ENCODE data around the gene CCNB2. TPM values are rescaled to one million over a fixed set of nuclear protein-coding genes. Genes with fewer than 3 reads are reported as not detected.
"Not testable (repeated sequence)": the region's sequence is repeated elsewhere in the genome, so short reads cannot be mapped to it uniquely, and the experiment has no call there.

Gene CCNB2
- total RNA-seq, 5 donors from 2014 or later (not counting 1 experiment from before 2014, with no cell fraction given) = 0.46 to 1.5 (median 1.1) TPM

DNA sequence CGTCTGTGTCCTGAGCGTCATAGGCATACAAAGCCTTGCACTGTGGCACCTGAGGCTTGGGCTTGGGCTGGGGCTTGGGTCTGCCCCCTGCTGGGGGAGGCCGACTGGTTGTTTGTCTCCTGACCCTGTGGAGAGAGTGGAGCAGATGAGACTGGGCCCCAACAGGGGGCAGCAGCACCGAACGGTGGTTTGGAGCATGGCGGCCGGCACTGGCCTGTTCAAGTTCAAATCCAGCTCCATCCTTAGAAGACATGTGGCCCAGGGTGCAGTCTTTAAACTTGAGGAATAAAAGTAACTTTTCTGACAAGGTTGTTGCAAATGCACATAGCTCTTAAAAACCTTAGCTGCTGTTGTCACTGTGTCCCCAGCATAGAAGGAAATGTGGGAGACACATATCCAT, 33.3 kb downstream of the CCNB2 start:
- Histone ChIP-seq H3K36me3 (ENCODE audit: control insufficient read depth in 2 of 2, extremely low read depth in 1 of 2, insufficient read depth in 1 of 2, low read length in 1 of 2) (no peaks in the 10 kb centered on the region), H3K4me1 (ENCODE audit: control insufficient read depth in 1 of 2, extremely low read depth in 1 of 2, insufficient read depth in 2 of 2, low read length in 2 of 2) (peaks cover 0 to 7% of the 10 kb centered on the region in 2 experiments), H3K27me3 (replicated peaks in 1 of 2; ENCODE audit: control insufficient read depth in 2 of 2, extremely low read depth in 1 of 2, insufficient read depth in 2 of 2, low read length in 1 of 2) (no peaks in the 10 kb centered on the region), H3K27ac (ENCODE audit: low read length) (no peak overlapping the region), H3K4me3 (ENCODE audit: control insufficient read depth in 1 of 2, extremely low read depth in 1 of 2, low read length in 1 of 2) (no peak overlapping the region), H3K9me3 (no peaks in the 10 kb centered on the region)
- Mint-ChIP-seq H3K4me1 (peaks cover 6 to 14% (median 7%) of the 10 kb centered on the region in 3 donors), H3K4me3 (no peak overlapping the region), H3K36me3 (no peaks in the 10 kb centered on the region), H3K27ac (no peak overlapping the region), H3K27me3 (no peaks in the 10 kb centered on the region), H3K9me3 (no peaks in the 10 kb centered on the region)
- DNase-seq = peak; percentile 18 to 68 (median 45)
- WGBS (ENCODE audit: insufficient coverage) = 63% methylated on average over 3 of the region's 7 CpGs
- ChIA-PET CTCF (interaction anchor here (0.6 to 0.7 kb wide), 2 partner anchors 155 to 479 kb away, joined by 3 read pairs; no protein-coding TSS in a partner anchor), POLR2A (no interaction called here)
- ATAC-seq (replicated peaks in 1 of 4) = peak; percentile 73 to 87 (median 82)

DNA sequence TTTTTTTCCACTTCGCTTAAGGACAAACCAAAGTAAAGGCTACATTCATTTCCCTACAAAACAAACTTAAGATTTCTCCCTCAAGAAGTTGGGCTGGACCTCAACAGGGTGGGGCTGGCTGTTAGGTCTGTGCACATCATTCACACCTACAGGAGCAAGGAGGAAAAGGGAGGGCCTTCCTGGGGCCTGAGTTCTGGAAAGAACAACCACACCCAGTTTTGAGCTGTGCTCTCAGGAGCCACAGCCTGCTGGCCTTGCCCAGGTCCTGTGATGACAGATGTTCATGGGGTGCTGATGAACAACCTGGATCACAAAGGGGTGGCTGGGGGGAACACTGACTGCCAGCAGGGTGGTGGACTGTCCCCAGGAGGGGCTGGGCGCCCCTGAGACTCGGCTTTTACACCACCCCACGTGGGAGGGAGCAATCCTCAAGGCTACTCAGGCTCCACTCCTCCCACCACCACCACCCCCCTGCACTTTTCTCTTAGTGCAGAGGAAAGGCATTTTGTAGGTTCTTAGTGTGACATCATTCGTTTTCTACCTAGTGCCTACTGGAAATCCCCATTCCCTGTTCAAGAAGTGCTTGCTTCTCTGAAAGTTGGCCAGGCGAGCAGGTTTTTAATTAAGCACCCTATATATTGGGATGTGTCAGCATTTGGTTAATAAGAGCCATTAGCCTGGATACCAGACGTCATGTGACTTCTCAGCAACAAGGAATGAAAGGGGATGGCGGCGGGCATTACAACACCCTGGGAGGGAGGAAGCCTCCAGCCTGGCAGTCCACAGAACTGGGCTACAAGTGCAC, 35.7 kb downstream of the CCNB2 start:
- no peak overlapping the region for H3K4me3 ChIP-seq (ENCODE audit: control insufficient read depth in 1 of 2, extremely low read depth in 1 of 2, low read length in 1 of 2)
- H3K27me3 Mint-ChIP-seq = no peaks in the 10 kb centered on the region
- POLR2A ChIA-PET = no interaction called here
- H3K27me3 ChIP-seq (replicated peaks in 1 of 2; ENCODE audit: control insufficient read depth in 2 of 2, extremely low read depth in 1 of 2, insufficient read depth in 2 of 2, low read length in 1 of 2) = no peaks in the 10 kb centered on the region
- no peaks in the 10 kb centered on the region for H3K9me3 ChIP-seq
- no peak for DNase-seq
- no peaks in the 10 kb centered on the region for H3K9me3 Mint-ChIP-seq
- 97% methylated on average over 3 of the region's 9 CpGs for whole genome bisulfite sequencing (ENCODE audit: insufficient coverage)
- H3K4me3 Mint-ChIP-seq = no peak overlapping the region
- no peaks in the 10 kb centered on the region for H3K36me3 Mint-ChIP-seq
- peaks cover 0 to 7% of the 10 kb centered on the region in 2 experiments for H3K4me1 ChIP-seq (ENCODE audit: control insufficient read depth in 1 of 2, extremely low read depth in 1 of 2, insufficient read depth in 2 of 2, low read length in 2 of 2)
- H3K27ac ChIP-seq (ENCODE audit: low read length) = no peak overlapping the region
- CTCF ChIA-PET = no interaction called here
- H3K4me1 Mint-ChIP-seq = peaks cover 6 to 14% (median 7%) of the 10 kb centered on the region in 3 donors
- no peaks in the 10 kb centered on the region for H3K36me3 ChIP-seq (ENCODE audit: control insufficient read depth in 2 of 2, extremely low read depth in 1 of 2, insufficient read depth in 1 of 2, low read length in 1 of 2)
- H3K27ac Mint-ChIP-seq = no peak overlapping the region
- ATAC-seq (replicated peaks in 1 of 4) = no peak

DNA sequence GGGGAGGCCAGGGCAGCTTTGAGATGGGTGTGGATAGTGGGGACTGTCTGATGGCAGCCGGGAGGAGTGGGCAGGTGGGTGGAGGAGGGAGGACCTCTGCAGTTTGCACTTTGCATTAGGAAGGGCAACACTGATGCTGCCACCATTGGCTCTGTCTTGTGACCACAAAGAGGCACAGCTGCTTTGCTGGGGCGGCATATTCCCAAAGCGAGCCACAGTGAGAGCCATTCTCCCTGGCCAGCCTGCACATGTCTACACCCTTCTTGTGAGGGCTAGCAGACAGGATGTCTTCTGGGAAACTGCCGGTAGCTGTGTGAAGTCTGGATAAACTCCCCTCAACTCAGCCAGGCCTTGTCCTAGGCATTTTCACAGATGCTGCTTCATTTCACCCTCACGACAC, 38.3 kb downstream of the CCNB2 start:
- Histone ChIP-seq H3K9me3 (no peaks in the 10 kb centered on the region), H3K4me3 (ENCODE audit: control insufficient read depth in 1 of 2, extremely low read depth in 1 of 2, low read length in 1 of 2) (no peak overlapping the region), H3K4me1 (ENCODE audit: control insufficient read depth in 1 of 2, extremely low read depth in 1 of 2, insufficient read depth in 2 of 2, low read length in 2 of 2) (peaks cover 0 to 4% of the 10 kb centered on the region in 2 experiments), H3K27me3 (replicated peaks in 1 of 2; ENCODE audit: control insufficient read depth in 2 of 2, extremely low read depth in 1 of 2, insufficient read depth in 2 of 2, low read length in 1 of 2) (no peaks in the 10 kb centered on the region), H3K36me3 (ENCODE audit: control insufficient read depth in 2 of 2, extremely low read depth in 1 of 2, insufficient read depth in 1 of 2, low read length in 1 of 2) (no peaks in the 10 kb centered on the region), H3K27ac (ENCODE audit: low read length) (no peak overlapping the region)
- CTCF ChIA-PET = interaction anchor here in 1 of 2 donors (0.6 kb wide), 1 partner anchor 81 kb away, joined by 4 read pairs; no protein-coding TSS in a partner anchor
- Mint-ChIP-seq H3K4me3 (no peak overlapping the region), H3K27me3 (no peaks in the 10 kb centered on the region), H3K27ac (no peak overlapping the region), H3K4me1 (peaks cover 0 to 5% (median 0%) of the 10 kb centered on the region in 3 donors), H3K9me3 (no peaks in the 10 kb centered on the region), H3K36me3 (no peaks in the 10 kb centered on the region)
- WGBS (ENCODE audit: insufficient coverage) = 89% methylated on average over 5 of the region's 5 CpGs
- POLR2A ChIA-PET = no interaction called here
- ATAC-seq (replicated peaks in 1 of 4) = no peak
- no peak for DNase-seq

DNA sequence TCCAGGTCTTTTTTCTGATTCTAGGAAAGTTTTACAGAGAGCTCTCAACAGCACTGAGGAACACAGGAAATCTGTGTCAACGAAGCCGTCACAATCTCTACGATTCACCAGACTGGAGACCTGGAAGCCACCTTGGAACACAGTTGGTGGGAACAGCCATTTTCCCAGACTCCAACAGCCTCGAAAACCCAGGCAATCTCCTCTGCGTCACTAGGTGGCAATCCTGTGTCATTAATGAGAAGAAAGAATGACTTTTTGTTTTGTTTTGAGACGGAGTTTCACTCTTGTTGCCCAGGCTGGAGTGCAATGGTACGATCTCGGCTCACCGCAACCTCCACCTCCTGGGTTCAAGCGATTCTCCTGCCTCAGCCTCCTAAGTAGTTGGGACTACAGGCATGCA, 39.6 kb downstream of the CCNB2 start:
- ATAC-seq (replicated peaks in 1 of 4); H3K36me3 ChIP-seq (ENCODE audit: control insufficient read depth in 2 of 2, extremely low read depth in 1 of 2, insufficient read depth in 1 of 2, low read length in 1 of 2); H3K27ac ChIP-seq (ENCODE audit: low read length); DNase-seq; H3K4me3 ChIP-seq (ENCODE audit: control insufficient read depth in 1 of 2, extremely low read depth in 1 of 2, low read length in 1 of 2); H3K4me1 Mint-ChIP-seq; H3K36me3 Mint-ChIP-seq; H3K4me3 Mint-ChIP-seq; H3K9me3 Mint-ChIP-seq; H3K27me3 Mint-ChIP-seq; CTCF ChIA-PET; H3K9me3 ChIP-seq; H3K4me1 ChIP-seq (ENCODE audit: control insufficient read depth in 1 of 2, extremely low read depth in 1 of 2, insufficient read depth in 2 of 2, low read length in 2 of 2); H3K27me3 ChIP-seq (replicated peaks in 1 of 2; ENCODE audit: control insufficient read depth in 2 of 2, extremely low read depth in 1 of 2, insufficient read depth in 2 of 2, low read length in 1 of 2); H3K27ac Mint-ChIP-seq: not testable (repeated sequence)
- POLR2A ChIA-PET = interaction anchor here in 1 of 2 donors (0.7 kb wide), 1 partner anchor 20 kb away, joined by 3 read pairs; no protein-coding TSS in a partner anchor
- 100% methylated on average over 3 of the region's 10 CpGs for WGBS (ENCODE audit: insufficient coverage)

GRCh38 chr15:59147666-59148065, 42.7 kb downstream of the CCNB2 start:
- Mint-ChIP-seq H3K27ac (no peak overlapping the region), H3K27me3 (no peaks in the 10 kb centered on the region), H3K9me3 (no peaks in the 10 kb centered on the region), H3K36me3 (no peaks in the 10 kb centered on the region), H3K4me1 (no peaks in the 10 kb centered on the region), H3K4me3 (no peak overlapping the region)
- POLR2A ChIA-PET = interaction anchor here in 1 of 2 donors (0.6 kb wide), 1 partner anchor 1029 kb away, joined by 6 read pairs; no protein-coding TSS in a partner anchor
- CTCF ChIA-PET = no interaction called here
- DNase-seq (no peak), ATAC-seq (replicated peaks in 1 of 4) (no peak)
- Histone ChIP-seq H3K27me3 (replicated peaks in 1 of 2; ENCODE audit: control insufficient read depth in 2 of 2, extremely low read depth in 1 of 2, insufficient read depth in 2 of 2, low read length in 1 of 2) (no peaks in the 10 kb centered on the region), H3K27ac (ENCODE audit: low read length) (no peak overlapping the region), H3K9me3 (no peaks in the 10 kb centered on the region), H3K4me1 (ENCODE audit: control insufficient read depth in 1 of 2, extremely low read depth in 1 of 2, insufficient read depth in 2 of 2, low read length in 2 of 2) (no peaks in the 10 kb centered on the region), H3K4me3 (ENCODE audit: control insufficient read depth in 1 of 2, extremely low read depth in 1 of 2, low read length in 1 of 2) (no peak overlapping the region), H3K36me3 (ENCODE audit: control insufficient read depth in 2 of 2, extremely low read depth in 1 of 2, insufficient read depth in 1 of 2, low read length in 1 of 2) (no peaks in the 10 kb centered on the region)
- WGBS (ENCODE audit: insufficient coverage) = no CpG with 5 or more reads among the region's 5 CpGs

GRCh38 chr15:59148153-59148833, 43.3 kb downstream of the CCNB2 start:
- Mint-ChIP-seq H3K4me3 (no peak overlapping the region), H3K36me3 (no peaks in the 10 kb centered on the region), H3K27ac (no peak overlapping the region), H3K27me3 (no peaks in the 10 kb centered on the region), H3K9me3 (no peaks in the 10 kb centered on the region), H3K4me1 (no peaks in the 10 kb centered on the region)
- Histone ChIP-seq H3K9me3 (no peaks in the 10 kb centered on the region), H3K27ac (ENCODE audit: low read length) (no peak overlapping the region), H3K4me3 (ENCODE audit: control insufficient read depth in 1 of 2, extremely low read depth in 1 of 2, low read length in 1 of 2) (no peak overlapping the region), H3K27me3 (replicated peaks in 1 of 2; ENCODE audit: control insufficient read depth in 2 of 2, extremely low read depth in 1 of 2, insufficient read depth in 2 of 2, low read length in 1 of 2) (no peaks in the 10 kb centered on the region), H3K36me3 (ENCODE audit: control insufficient read depth in 2 of 2, extremely low read depth in 1 of 2, insufficient read depth in 1 of 2, low read length in 1 of 2) (no peaks in the 10 kb centered on the region), H3K4me1 (ENCODE audit: control insufficient read depth in 1 of 2, extremely low read depth in 1 of 2, insufficient read depth in 2 of 2, low read length in 2 of 2) (no peaks in the 10 kb centered on the region)
- ChIA-PET POLR2A (interaction anchor here in 1 of 2 donors (0.6 kb wide), 1 partner anchor 1029 kb away, joined by 6 read pairs; no protein-coding TSS in a partner anchor), CTCF (no interaction called here)
- DNase-seq = no peak
- ATAC-seq (replicated peaks in 1 of 4) = no peak
- WGBS (ENCODE audit: insufficient coverage) = 100% methylated on average over 1 of the region's 2 CpGs

Data from T-cell (primary cell).